ENCODE results near the gene SACM1L.

- TF ChIP-seq, protein P1, sequence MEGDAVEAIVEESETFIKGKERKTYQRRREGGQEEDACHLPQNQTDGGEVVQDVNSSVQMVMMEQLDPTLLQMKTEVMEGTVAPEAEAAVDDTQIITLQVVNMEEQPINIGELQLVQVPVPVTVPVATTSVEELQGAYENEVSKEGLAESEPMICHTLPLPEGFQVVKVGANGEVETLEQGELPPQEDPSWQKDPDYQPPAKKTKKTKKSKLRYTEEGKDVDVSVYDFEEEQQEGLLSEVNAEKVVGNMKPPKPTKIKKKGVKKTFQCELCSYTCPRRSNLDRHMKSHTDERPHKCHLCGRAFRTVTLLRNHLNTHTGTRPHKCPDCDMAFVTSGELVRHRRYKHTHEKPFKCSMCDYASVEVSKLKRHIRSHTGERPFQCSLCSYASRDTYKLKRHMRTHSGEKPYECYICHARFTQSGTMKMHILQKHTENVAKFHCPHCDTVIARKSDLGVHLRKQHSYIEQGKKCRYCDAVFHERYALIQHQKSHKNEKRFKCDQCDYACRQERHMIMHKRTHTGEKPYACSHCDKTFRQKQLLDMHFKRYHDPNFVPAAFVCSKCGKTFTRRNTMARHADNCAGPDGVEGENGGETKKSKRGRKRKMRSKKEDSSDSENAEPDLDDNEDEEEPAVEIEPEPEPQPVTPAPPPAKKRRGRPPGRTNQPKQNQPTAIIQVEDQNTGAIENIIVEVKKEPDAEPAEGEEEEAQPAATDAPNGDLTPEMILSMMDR (IDR thresholded peaks at IDR 0.05): no peak
- no peak for TF ChIP-seq POLR2A (IDR thresholded peaks at IDR 0.05; ENCODE audit: low read depth)
These were observed 74.1 kb downstream of the SACM1L start for GRCh38 chr3:45763303-45763675.
